HepG2 (cell line): Measurements from ENCODE around the gene TRH. TPM values are rescaled to one million over a fixed set of nuclear protein-coding genes. Genes with fewer than 3 reads are reported as not detected.
A peak's percentile ranks its signal among the peaks of the same experiment; 100 is the strongest.

Experiments
- ARNT ChIP-seq: fragments of 450-650 bp; IDR thresholded peaks from 2 replicates; pipeline ENCODE4 v1.6.1; 2017
- ASH2L ChIP-seq: fragments of 300-600, 200-600 bp; sonication (generic); IDR thresholded peaks from 2 replicates; pipeline ENCODE4 v1.7.0; 2017; ENCODE audit warnings: low read depth, mild to moderate bottlenecking, moderate library complexity, mixed read lengths, low read length; ENCODE audit not compliant: insufficient read length
- ATRX ChIP-seq: sonication (generic); formaldehyde crosslinking; IDR thresholded peaks from 2 replicates; pipeline ENCODE4 v1.4.0; 2020; ENCODE audit warnings: missing genetic modification reagents, borderline replicate concordance
- RXRA ChIP-seq: sonication (generic); formaldehyde crosslinking; IDR thresholded peaks from 2 replicates; pipeline ENCODE4 v1.5.1; 2020; ENCODE audit warnings: missing genetic modification reagents
- SIN3A ChIP-seq: IDR thresholded peaks from 2 replicates; pipeline ENCODE4 v1.6.1; 2011; ENCODE audit warnings: low read depth, mild to moderate bottlenecking, control low read depth, low read length, borderline replicate concordance
- SOX5 ChIP-seq: IDR thresholded peaks from 2 replicates; pipeline ENCODE4 v1.6.1; 2016; ENCODE audit warnings: borderline replicate concordance
- ZNF460 ChIP-seq: sonication (generic); formaldehyde crosslinking; IDR thresholded peaks from 2 replicates; pipeline ENCODE4 v1.5.1; 2020; ENCODE audit warnings: missing genetic modification reagents, mild to moderate bottlenecking, borderline replicate concordance
- ZNF749 ChIP-seq: sonication (generic); formaldehyde crosslinking; IDR thresholded peaks from 2 replicates; pipeline ENCODE4 v1.8.0; 2022; ENCODE audit warnings: mild to moderate bottlenecking, missing genetic modification reagents, moderate library complexity, borderline replicate concordance
- ZZZ3 ChIP-seq: sonication (generic); formaldehyde crosslinking; IDR thresholded peaks from 2 replicates; pipeline ENCODE4 v1.4.0; 2020; ENCODE audit warnings: missing genetic modification reagents, mild to moderate bottlenecking, borderline replicate concordance
- polyA plus RNA-seq, 8 experiments: library from polyadenylated mRNA; depleted of rRNA in 3 of 8; stranded (reverse) in 7 of 8; unstranded in 1 of 8; fragments of >200 nt; fragmentation: Illumina TruSeq in 4 of 8; extraction: Trizol in 4 of 8; gene quantifications; 2 replicates each; pipeline versions ENCODE4 v1.2.1 to v1.2.3, GENCODE V29; 2011 to 2016; ENCODE audit warnings: low read depth in 4 of 8, missing spikeins in 1 of 8, mixed read lengths in 1 of 8; ENCODE audit not compliant: insufficient read depth in 1 of 8
- total RNA-seq, 5 experiments: library from RNA; depleted of rRNA; stranded (reverse); fragments of >200 nt; fragmentation: Illumina TruSeq; extraction: Trizol; gene quantifications; 2 replicates each; pipeline ENCODE4 v1.2.3, GENCODE V29; 2016; ENCODE audit warnings: low read depth in 1 of 5
- TF ChIP-seq, protein P1 (sequence below): IDR thresholded peaks from 2 replicates; pipeline ENCODE4 v1.6.1; 2016
- TF ChIP-seq, protein P2 (sequence below): sonication (generic); formaldehyde crosslinking; IDR thresholded peaks from 2 replicates; pipeline ENCODE4 v1.4.0; 2020; ENCODE audit warnings: mild to moderate bottlenecking, low read depth, missing genetic modification reagents
- TF ChIP-seq, protein P3 (sequence below): sonication (generic); formaldehyde crosslinking; IDR thresholded peaks from 2 replicates; pipeline ENCODE4 v1.8.1; 2023; ENCODE audit warnings: mild to moderate bottlenecking, missing genetic modification reagents
- TF ChIP-seq, protein P4 (sequence below): IDR thresholded peaks from 2 replicates; pipeline ENCODE4 v1.6.1; 2016; ENCODE audit warnings: low read depth, control low read depth
- TF ChIP-seq, protein P5 (sequence below), 2 experiments: sonication (generic) in 1 of 2; formaldehyde crosslinking in 1 of 2; IDR thresholded peaks; 2 replicates each; pipeline versions ENCODE4 v1.4.0 to v1.6.1; 2016 to 2020; ENCODE audit warnings: borderline replicate concordance in 1 of 2, low read depth in 1 of 2, mild to moderate bottlenecking in 1 of 2, missing genetic modification reagents in 1 of 2

The TRH gene
- total and polyA plus RNA-seq, 2 of the 13 experiments (the other 11 are each of a cell fraction or from before 2014, with no cell fraction given): not detected

DNA sequence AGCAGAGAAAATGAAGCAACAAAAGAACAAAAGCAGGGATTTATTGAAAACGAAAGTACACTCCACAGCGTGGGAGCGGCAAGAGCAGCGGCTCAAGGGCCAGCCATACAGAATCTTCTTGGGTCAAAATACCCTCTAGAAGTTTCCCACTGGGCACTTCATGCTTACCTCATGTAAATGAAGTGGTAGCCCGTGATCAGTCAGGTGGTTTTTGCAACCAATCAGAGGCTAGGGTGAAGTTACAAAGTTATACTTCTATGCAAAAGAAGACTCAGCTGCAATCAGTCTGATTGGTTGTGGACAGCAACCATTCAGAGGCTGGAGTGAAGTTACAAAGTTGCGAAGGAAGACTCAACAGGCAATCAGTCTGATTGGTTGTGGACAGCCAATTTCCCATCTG, 37.8 kb upstream of the TRH start (continued):
- TF ChIP-seq, protein P1, sequence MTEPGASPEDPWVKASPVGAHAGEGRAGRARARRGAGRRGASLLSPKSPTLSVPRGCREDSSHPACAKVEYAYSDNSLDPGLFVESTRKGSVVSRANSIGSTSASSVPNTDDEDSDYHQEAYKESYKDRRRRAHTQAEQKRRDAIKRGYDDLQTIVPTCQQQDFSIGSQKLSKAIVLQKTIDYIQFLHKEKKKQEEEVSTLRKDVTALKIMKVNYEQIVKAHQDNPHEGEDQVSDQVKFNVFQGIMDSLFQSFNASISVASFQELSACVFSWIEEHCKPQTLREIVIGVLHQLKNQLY (CRISPR knock-in tag): no peak
- TF ChIP-seq, protein P2, sequence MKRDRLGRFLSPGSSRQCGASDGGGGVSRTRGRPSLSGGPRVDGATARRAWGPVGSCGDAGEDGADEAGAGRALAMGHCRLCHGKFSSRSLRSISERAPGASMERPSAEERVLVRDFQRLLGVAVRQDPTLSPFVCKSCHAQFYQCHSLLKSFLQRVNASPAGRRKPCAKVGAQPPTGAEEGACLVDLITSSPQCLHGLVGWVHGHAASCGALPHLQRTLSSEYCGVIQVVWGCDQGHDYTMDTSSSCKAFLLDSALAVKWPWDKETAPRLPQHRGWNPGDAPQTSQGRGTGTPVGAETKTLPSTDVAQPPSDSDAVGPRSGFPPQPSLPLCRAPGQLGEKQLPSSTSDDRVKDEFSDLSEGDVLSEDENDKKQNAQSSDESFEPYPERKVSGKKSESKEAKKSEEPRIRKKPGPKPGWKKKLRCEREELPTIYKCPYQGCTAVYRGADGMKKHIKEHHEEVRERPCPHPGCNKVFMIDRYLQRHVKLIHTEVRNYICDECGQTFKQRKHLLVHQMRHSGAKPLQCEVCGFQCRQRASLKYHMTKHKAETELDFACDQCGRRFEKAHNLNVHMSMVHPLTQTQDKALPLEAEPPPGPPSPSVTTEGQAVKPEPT (CRISPR knock-in tag): no peak
- TF ChIP-seq, protein P3, sequence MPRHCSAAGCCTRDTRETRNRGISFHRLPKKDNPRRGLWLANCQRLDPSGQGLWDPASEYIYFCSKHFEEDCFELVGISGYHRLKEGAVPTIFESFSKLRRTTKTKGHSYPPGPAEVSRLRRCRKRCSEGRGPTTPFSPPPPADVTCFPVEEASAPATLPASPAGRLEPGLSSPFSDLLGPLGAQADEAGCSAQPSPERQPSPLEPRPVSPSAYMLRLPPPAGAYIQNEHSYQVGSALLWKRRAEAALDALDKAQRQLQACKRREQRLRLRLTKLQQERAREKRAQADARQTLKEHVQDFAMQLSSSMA (CRISPR knock-in tag): no peak
- TF ChIP-seq SOX5 (CRISPR knock-in tag) (0 out of 2 replicates have a peak, but pooled peaks have one; percentile 19), ZNF460 (no peak), ZNF749 (0 out of 2 replicates have a peak, but pooled peaks have one; percentile 29), SIN3A (no peak), ARNT (no peak), RXRA (CRISPR knock-in tag) (no peak), ASH2L (no peak), ZZZ3 (no peak), ATRX (CRISPR knock-in tag) (no peak)
- TF ChIP-seq, protein P4, sequence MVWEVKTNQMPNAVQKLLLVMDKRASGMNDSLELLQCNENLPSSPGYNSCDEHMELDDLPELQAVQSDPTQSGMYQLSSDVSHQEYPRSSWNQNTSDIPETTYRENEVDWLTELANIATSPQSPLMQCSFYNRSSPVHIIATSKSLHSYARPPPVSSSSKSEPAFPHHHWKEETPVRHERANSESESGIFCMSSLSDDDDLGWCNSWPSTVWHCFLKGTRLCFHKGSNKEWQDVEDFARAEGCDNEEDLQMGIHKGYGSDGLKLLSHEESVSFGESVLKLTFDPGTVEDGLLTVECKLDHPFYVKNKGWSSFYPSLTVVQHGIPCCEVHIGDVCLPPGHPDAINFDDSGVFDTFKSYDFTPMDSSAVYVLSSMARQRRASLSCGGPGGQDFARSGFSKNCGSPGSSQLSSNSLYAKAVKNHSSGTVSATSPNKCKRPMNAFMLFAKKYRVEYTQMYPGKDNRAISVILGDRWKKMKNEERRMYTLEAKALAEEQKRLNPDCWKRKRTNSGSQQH (CRISPR knock-in tag): no peak
- TF ChIP-seq, protein P5, sequence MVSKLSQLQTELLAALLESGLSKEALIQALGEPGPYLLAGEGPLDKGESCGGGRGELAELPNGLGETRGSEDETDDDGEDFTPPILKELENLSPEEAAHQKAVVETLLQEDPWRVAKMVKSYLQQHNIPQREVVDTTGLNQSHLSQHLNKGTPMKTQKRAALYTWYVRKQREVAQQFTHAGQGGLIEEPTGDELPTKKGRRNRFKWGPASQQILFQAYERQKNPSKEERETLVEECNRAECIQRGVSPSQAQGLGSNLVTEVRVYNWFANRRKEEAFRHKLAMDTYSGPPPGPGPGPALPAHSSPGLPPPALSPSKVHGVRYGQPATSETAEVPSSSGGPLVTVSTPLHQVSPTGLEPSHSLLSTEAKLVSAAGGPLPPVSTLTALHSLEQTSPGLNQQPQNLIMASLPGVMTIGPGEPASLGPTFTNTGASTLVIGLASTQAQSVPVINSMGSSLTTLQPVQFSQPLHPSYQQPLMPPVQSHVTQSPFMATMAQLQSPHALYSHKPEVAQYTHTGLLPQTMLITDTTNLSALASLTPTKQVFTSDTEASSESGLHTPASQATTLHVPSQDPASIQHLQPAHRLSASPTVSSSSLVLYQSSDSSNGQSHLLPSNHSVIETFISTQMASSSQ (IDR thresholded peaks at IDR 0.05; ENCODE audit: low read depth): no peak
- TF ChIP-seq, protein P5 (CRISPR knock-in tag; IDR thresholded peaks at IDR 0.05; ENCODE audit: borderline replicate concordance): no peak
